T follicular helper cell (primary cell): ENCODE measurements around the gene CCR2.
"Not testable (repeated sequence)": the region's sequence is repeated elsewhere in the genome, so short reads cannot be mapped to it uniquely, and the experiment has no call there.

Experiments used
- DNase-seq: peaks from one replicate; pipeline ENCODE4 v3.0.0-alpha.2; 2020; ENCODE audit warnings: low read depth

Gene CCR2

DNA sequence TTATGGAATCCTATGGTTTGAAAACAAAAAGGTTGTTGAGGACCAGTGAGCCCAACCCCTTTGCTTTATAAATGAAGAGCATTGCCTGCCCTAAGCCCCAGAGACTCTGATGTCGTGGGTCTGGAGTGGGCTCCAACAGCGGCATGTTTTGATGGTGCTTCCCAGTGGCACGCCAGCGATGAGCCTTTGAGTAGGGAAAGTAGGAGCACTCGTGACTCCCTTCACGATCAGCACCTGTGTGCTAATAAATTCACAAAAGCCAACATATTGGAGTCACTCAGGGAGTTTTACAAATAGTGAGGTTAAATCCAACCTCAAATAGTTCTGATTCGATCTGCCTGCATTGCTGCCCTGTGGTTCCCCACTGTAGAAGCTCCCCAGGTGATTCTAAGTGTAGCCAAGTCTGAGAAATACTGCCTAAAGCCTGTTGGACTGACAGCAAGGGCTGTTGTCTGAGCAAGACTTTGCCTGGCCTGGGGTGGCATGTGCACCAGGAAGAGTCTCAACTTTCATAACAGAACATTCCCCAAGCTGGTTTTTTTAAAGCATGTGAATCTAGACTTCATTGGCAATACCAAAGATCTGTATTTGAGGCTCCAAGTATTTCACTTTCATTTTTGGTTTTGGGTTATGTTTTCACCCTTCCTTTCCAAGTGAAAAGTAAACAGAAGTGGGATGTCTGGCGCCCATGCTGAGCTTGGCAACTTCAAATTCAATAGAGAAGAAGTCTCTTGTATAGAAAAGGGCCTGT, 26.7 kb downstream of the CCR2 start:
- DNase-seq = no peak

DNA sequence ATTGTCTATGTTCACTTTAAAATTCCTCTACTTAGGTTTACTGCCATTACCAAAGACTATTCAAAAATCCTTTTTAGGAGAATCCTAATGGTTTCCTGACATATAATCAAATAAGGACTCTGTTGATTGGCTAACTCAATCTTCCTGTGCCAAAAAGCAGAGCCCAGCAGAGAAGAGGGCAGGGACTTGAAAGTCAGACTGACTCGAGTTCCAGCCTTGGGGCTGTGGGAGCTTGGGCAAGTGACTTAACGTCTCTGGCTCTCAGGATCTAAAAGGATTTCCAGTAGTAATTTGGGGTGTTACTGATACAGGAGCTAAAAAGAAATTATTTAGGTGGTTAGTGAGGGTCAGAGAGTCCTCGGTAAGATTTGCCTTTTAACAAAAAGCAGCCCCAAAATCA, 27.7 kb downstream of the CCR2 start:
- DNase-seq = no peak

DNA sequence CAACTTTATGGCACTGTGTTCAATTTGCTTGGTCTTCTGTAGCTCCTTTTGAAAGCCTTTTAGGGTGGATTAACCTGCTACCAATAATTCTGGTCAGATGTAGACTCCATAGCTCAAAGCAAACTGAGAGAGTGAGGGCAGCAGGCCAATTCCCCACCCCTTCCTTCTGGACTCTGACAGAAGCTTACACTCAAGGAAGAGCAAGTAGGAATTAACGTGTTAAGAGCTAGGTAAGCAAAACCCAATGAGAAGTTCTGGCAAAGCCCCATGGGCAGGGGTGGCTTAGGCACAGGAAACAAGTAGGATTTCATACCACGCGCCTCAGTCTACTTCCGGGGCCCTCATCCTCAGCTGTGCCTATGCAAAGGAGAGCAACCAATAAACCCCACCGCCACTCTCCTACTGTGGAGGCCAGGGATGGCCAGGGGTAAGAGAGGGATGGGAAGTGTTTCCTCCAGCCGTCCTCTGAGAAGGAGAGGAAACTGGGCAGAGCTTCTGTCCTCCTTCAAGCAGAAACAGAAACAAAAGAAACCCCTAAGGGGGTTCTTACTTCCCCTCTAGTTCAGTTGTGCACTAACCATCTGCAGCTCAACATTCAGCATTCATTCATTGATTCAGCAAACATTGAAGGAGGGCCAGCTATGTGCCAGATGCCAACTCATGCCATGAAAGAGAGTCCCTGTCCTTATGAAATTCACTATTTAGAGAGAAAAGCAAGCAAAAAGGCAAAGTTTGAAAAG, 29.5 kb downstream of the CCR2 start:
- no peak for DNase-seq

DNA sequence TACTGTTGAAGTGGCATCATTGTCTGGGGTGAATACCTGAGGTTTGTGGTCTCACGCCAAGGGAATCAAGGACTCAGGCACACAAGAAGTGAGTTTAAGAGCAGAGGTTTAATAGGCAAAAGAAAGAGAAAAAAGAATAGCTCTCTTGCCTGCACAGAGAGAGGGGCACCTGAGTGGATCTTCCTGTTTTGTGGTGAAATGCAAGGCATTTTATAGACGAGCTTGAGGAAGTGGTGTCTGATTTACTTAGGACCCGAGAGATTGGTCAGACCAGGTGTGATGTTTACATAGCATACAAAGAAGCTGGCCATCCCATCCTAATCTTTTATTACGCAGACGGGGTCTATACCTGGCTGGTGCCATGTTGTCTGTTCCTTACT, 30.0 kb downstream of the CCR2 start:
- no peak for DNase-seq

DNA sequence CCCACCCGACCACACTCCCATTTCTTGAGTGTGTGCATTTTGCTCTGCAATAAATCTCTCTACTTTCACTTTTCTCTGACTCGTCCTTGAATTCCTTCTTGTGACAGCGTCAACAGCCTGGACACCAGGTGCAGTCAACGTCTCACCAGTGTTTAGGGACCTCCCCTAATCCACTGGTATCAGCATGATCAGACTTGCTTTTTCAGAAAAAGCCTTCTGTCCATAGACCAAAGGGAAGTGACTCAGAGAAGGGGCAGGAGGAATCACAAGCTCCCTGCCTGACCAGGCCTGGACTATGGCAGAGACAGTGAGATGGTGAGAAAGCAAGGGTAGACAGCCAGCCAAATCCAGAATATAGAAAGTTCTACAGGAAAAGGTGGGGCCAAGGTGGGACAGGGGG, 32.3 kb downstream of the CCR2 start:
- DNase-seq = no peak

DNA sequence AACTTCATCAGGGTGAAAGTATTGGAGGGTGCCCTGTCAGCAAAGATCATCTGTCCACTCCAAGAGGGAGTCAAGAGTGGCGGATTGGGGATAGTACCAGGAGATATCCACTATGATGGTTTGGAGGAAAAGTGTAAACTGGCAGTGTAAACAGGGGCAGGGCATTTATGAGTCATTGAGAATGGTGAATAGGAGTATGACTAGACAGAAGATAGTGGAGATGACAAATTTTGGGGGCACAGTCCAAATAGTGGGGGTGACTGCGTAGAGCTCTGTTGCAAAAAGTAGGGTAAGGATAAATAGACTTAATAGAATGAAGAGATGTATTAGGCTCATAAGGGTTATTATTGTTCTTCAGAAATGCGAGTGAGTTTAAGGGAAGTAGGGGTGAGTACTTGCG, 34.9 kb downstream of the CCR2 start:
- DNase-seq = not testable (repeated sequence)

DNA sequence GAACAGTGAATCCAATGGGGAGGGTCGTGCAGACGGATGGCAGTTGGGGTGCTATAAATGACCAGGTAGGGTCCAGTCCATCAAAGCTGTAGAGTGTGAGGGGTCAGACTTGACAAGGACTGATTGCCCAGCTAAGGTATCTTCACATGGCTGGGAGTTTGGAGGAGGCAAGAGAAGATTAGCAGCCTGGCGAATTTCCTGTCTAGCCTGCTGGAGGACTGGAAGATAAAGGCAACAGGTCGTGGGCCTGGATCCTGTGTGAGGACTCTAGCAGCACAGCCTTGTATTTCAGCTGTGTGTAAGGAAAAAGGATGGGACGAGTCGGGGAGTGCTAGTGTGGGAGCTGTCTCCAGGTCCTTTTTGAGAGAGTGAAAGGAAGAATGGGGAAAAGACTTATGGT, 35.4 kb downstream of the CCR2 start:
- no peak for DNase-seq

DNA sequence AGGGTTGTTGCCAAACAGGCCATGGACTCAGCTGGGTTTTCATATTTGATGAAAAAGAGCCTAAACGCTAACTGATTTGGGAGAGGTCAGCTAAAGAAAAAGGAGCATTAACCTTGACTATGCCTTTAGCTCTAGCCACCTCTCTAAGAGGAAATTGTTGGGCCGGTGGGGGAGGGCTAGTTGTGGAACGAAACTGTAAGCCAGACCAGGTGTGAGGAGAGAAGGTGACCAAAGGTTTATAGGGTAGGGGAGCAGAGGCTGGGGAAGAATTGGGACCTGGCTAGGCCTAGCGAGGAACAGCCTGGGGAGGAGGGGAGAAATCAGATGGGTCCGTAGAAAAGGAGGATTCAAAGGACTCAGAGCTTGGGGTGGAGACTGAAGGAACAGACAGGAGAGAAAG, 37.6 kb downstream of the CCR2 start:
- not testable (repeated sequence) for DNase-seq

DNA sequence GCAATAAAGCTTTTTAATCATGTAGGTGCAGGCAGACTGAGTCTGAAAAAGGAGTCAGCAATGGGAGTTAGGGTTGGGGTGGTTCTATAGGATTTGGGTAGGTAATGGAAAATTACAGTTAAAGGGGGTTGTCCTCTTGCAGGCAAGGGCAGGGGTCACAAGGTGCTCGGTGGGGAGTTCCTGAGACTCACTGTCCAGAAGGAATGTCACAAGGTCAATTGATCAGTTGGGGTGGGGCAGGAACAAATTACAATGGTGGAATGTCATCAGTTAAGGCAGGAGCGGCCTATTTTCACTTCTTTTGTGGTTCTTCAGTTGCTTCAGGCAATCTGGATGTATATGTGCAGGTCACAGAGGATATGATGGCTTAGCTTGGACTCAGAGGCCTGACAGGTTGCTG, 39.1 kb downstream of the CCR2 start:
- DNase-seq = no peak

DNA sequence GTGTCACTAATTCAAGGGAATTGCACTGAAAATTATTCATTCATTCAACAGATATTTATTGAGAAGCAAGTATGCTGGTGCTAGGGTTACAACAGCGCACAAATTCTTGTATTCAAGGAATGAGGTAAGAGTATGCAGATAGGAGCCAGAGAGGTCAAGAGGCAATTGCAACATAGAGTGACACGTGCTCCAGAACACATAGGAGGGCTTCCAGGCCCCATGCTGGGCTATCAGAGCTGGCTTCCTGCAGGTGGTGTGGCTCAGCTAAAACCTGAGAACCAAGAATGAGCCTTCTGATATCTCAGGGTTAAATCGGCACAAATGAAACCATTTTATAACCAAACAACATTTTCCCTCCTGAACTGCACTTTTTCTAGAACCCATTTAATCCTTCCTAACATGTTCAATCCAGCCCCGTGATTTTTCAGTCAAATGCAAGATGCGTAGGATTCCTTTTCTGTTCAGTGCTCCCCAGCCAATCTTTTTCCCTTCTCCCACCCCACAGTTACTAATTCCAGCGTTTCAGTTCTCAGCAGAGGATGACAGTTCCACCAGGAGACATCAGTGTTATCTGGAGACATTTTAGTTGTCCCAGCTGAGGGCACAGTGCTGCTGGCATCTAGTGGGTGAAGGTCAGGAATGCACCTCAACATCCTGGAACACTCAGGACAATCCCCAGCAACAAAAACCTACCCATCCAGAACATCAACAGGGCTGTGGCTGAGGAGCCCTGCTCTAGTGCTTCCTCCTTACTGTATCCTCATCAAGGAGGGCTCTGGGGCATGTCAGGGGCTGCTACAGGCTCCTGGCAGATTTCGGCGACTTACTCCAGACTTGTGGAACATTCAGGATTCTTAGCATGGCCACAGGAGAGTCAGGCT, 39.9 kb downstream of the CCR2 start:
- DNase-seq = no peak

DNA sequence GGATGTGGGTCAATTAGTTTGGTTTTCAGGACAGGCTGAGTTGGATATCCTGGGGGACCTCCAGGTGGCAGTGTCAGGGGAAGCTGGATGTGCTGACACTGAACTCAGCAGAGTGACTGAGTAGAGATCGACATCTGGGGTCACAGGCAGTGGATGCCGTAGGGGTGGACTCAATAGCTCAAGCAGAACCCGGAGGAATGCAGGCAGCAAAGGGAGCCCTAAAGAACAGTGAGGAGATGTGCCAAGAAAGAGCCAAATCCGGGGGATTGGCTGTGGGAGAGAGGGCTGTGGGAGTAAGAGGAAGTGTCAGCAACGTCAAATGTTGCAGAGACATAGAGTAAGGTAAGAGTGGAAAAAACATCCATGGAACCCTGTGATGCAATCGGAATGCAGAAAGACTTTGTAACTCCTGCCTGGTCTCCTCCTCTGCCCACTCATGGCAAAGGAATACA, 41.3 kb downstream of the CCR2 start:
- DNase-seq = no peak

DNA sequence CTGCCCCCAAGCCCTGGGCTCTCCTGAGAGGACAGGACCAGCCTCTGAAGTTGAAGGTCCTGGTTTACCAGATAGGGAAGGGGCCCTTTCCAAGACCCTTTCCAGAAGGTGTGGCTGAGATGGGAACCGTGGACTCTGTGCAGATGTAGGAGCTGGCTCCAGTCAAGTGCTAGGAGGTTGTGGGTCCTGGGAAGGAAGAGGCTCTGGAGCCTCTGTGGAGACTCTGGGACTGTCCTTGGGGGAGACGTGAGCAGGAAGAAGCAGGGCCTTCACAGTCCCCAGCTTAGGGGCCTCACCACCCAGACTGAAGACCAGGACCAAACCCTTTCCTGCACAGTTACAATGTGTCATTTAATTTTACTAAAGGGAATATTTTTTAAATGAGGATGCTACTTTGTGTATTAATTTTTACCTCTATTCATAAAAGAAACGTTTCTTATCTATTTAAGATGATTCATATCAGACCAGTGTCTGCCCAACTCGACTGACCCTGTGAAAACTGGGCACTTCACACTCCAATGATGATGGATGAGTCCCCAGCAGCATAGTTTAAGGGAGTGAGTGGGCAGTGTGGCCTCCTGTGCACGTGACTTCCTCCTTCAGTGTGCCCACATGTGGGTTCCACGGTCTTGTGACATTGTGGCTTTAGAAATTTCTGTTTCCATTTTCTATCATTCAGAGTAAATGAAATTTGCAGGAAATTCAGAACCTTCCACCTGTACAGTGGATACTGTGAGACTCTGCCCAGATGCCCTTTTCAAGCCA, 42.0 kb downstream of the CCR2 start:
- DNase-seq = no peak

DNA sequence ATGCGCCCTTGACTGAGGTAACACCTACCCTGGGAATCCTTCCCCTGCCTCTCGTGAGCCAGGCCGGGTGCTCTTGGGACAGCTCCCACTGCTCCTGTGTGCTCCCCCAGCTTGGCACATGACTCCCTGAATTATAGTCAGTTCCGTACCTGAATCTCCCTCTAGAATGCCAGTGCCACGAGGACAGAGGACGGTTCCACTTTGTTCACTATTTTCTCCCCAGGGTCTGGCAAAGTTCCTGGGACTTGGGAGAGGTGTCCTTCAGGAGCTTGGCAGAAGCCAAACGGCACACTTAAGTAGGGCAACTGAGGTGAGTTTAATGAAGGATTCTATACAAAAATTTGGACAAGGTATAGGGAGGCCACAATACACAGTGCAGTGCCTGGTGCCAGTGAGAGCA, 43.2 kb downstream of the CCR2 start:
- no peak for DNase-seq

DNA sequence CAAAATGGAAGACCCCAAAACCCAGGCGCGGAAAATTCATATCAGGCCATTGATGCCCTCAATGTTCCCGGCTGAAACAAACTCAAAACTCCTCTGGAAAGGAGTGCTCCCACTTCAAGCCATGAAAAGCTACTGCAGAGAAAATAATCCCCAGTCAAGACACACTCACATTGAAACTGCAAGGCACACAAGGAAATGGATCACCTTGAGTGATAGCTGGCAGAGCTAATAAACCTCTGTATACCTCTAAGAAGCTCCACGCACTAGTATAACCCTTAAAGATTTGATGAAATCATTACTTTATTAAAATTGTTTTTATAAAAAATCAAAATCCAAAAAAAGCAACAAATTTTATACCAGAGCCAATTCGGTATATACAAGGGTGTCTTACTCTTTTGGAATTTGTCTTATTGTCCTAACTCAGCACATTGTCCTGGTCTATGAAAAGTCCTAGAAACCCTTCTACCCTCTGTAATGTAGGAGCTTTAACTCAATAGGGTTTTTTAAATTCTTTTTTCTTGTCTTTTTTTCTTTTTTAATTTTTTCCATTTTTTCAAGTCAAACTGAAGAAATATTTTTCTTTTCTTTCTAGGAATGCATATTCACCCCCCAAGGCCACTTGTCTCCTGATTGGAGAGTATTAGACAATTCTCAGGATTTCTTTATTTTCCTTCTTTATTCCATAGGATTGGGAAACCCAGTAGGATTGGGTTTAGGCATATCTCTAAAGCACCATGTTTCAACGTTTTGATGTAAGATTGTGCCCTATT, 44.5 kb downstream of the CCR2 start:
- DNase-seq = no peak

DNA sequence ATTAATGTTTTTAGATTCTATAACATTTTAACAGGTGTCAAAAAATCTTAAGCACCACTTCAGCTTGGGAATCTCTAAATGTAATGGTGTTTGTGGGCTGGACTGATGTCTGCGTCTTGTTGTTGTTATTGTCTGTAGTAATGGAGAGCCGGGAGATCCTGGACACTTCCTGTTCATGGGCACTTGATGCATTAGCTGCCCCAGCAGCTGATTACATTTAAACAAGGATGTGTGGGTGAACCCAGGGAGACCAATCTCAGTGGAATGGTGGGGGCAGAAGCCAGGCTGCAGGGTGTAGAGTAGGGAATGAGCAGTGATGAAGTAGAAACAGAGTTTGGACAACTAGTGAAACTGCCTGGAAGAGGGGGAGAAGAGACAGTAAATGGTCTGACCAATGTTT, 45.2 kb downstream of the CCR2 start:
- no peak for DNase-seq

DNA sequence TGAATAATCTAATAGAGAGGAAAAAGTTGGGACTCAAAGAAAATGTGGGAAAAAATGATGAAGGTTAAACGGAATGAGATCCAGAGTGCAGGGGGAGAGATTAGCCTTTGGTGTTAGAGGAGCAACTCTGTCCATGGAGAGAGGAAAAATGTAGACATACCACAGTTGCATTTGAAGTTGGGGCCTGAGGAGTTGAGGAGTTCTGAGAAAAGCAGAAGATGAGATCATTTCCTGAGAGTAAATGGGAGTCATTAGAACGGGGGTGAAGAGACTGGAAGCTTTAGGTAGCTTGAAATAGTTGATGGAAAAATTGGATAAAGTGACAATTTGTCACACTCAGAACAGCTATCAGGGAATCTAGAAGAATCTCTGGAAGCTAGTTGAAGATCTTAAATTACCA, 45.6 kb downstream of the CCR2 start:
- no peak for DNase-seq

DNA sequence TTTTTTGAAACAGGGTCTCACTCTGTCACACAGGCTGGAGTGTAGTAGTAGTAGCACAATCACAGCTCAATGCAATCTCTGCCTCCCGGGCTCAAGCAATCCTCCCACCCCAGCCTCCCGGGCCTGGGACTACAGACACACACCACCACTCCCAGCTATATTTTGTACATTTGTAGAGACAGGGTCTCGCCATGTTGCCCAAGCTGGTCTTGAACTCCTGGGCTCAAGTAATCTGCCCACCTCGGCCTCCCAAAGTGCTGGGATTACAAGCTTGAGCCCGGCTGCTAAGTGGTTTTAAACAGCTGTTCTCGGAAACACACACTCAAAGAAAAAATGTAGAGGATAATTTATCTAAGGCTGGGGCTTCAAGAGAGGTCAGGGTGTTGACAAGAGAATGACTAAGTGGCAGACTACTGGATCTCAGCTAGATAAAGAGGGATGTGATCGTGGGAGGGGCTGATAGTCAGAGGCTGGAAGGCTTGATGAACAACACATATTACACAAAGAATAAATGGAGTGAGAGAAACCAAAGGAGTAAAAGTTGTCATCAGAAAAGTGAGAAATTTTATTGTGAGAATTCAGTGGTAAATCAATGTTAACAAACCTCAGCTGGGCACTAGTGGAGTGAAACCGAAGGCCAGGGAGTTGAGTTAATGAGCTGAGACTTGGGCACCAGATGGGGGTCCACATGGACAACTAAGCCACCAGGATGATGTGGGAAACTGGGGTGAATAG, 46.3 kb downstream of the CCR2 start:
- DNase-seq = no peak

DNA sequence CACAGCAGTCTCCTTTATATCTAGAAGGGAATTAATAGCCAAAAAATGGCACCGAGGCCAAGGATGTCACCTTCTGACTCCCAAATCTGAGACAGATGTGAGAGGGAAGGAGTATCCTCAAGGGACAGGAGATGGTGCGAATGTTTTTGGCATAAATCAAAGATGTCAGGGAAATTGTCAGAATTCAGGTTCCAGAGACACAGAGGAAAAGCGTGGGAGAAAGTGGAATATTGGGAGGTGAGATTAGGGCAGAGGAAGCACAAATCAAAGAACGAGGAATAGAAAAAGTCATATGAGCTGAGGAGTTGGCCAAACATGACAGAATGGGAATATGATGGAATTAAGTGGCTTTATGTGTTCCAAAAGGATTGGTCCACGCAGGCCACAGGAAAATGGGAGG, 46.9 kb downstream of the CCR2 start:
- no peak for DNase-seq

DNA sequence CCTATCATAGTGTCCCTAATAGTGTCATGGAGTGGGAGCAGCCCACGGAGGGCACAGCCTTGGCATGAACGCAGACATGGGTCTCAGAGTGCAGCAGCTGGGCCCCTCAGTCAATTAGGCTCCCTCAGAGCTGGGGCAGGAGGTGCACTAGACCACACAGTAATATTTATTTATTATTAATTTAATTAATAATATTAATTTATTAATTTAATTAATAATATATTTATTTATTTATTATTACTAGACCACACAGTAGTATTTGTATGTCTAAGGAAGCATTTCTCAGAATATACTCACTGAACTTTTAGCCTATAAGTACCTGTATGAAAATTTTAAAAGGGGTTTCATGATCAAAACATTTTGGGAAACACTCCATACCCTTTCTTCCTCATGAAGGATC, 47.7 kb downstream of the CCR2 start:
- DNase-seq = no peak

DNA sequence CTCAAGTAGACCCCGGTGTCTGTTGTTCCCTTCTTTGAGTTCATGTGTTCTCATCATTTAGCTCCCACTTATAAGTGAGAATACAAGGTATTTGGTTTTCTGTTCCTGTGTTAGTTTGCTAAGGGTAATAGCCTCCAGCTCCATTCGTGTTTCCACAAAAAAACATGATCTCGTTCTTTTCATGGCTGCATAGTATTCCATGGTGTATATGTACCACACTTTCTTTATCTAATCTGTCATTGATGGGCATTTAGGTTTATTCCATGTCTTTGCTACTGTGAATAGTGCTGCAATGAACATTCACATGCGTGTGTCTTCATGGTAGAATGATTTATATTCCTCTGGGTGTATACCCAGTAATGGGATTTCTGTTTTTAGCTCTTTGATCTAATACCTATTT, 49.0 kb downstream of the CCR2 start:
- DNase-seq = not testable (repeated sequence)
